RWPE2 (cell line): ENCODE data around the gene FGF3.

Experiments used
- ATAC-seq: fragments of 200-7000 bp; cut with Tn5 transposase; 3 replicates; pipeline ENCODE4 v1.9.1; 2021; ENCODE audit warnings: low read depth
- DNase-seq: peaks from one replicate; pipeline ENCODE4 v3.0.0-alpha.2; 2020; ENCODE audit warnings: low spot score
- H3K27ac ChIP-seq: fragments of 450-650 bp; 2 replicates; pipeline ENCODE4 v1.5.1; 2017; ENCODE audit warnings: mild to moderate bottlenecking; ENCODE audit not compliant: poor library complexity, severe bottlenecking
- H3K27me3 ChIP-seq: fragments of 250-450 bp; sonication (Bioruptor Pico); 2 replicates; pipeline ENCODE4 v1.5.1; 2021; ENCODE audit warnings: mild to moderate bottlenecking, moderate library complexity; ENCODE audit not compliant: insufficient read depth, poor library complexity, severe bottlenecking
- H3K36me3 ChIP-seq: fragments of 250-450 bp; sonication (Bioruptor Pico); 2 replicates; pipeline ENCODE4 v1.5.1; 2020; ENCODE audit warnings: low read depth, mild to moderate bottlenecking, moderate library complexity
- H3K4me1 ChIP-seq: fragments of 250-450 bp; sonication (Bioruptor Pico); 2 replicates; pipeline ENCODE4 v1.5.1; 2021; ENCODE audit warnings: mild to moderate bottlenecking, moderate library complexity; ENCODE audit not compliant: insufficient read depth, poor library complexity, severe bottlenecking
- H3K4me3 ChIP-seq: fragments of 250-450 bp; sonication (Bioruptor Pico); 2 replicates; pipeline ENCODE4 v1.5.1; 2021; ENCODE audit warnings: mild to moderate bottlenecking, moderate library complexity; ENCODE audit not compliant: severe bottlenecking
- H3K9me3 ChIP-seq: fragments of 250-450 bp; sonication (Bioruptor Pico); 2 replicates; pipeline ENCODE4 v1.5.1; 2021; ENCODE audit warnings: mild to moderate bottlenecking, moderate library complexity; ENCODE audit not compliant: severe bottlenecking
- TF ChIP-seq, protein P1 (sequence below): fragments of 450-650 bp; IDR thresholded peaks from one replicate; pipeline ENCODE4 v1.5.1; 2017; ENCODE audit warnings: mild to moderate bottlenecking, moderate library complexity; ENCODE audit not compliant: poor library complexity, severe bottlenecking

The FGF3 gene

DNA sequence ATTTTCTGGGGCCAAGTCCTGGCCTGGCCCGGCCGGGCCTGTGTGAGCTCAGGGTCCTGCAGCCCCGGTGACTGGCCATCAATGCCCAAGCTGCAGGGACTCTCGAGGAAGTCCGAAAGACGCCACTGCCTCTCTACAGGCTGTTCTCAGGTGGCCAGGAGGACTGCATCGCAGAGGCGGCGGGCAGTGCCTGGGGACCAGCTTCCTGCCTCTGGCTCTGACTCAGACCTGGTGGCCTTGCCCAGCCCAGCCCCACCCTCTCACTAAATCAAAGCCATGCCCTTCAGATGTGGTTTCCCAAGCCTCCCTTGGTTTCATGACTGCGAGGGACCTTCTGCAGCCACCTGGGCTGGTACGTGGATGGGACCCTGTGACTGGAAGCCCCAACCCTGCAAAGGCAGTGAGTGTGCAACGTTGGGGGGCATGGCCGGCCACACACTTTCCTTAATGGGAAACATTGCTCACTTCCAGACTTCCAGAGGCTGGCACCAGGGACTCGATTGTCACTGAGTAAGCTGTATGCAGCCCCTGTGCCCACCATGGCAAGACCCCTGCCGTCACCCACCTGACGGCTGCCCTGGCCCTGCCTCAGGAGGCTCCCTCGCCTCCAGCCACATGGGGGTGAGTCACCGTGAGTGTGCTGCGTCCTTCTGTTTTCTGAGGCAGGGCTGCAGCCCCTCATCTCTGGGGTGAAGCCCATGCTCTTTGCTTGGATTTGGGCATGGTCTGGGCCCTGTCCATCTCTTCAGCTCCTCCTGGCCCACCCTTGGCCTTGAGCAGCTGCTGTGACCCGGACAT lies 6.0 kb upstream of the FGF3 start:
- TF ChIP-seq, protein P1, sequence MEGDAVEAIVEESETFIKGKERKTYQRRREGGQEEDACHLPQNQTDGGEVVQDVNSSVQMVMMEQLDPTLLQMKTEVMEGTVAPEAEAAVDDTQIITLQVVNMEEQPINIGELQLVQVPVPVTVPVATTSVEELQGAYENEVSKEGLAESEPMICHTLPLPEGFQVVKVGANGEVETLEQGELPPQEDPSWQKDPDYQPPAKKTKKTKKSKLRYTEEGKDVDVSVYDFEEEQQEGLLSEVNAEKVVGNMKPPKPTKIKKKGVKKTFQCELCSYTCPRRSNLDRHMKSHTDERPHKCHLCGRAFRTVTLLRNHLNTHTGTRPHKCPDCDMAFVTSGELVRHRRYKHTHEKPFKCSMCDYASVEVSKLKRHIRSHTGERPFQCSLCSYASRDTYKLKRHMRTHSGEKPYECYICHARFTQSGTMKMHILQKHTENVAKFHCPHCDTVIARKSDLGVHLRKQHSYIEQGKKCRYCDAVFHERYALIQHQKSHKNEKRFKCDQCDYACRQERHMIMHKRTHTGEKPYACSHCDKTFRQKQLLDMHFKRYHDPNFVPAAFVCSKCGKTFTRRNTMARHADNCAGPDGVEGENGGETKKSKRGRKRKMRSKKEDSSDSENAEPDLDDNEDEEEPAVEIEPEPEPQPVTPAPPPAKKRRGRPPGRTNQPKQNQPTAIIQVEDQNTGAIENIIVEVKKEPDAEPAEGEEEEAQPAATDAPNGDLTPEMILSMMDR: no peak
- Histone ChIP-seq H3K4me1 (peaks cover 3% of the 10 kb centered on the region), H3K9me3 (no peaks in the 10 kb centered on the region), H3K4me3 (no peak overlapping the region), H3K27ac (no peak overlapping the region), H3K36me3 (no peaks in the 10 kb centered on the region), H3K27me3 (peaks cover 19% of the 10 kb centered on the region)
- ATAC-seq (peak; percentile 72), DNase-seq (no peak)

DNA sequence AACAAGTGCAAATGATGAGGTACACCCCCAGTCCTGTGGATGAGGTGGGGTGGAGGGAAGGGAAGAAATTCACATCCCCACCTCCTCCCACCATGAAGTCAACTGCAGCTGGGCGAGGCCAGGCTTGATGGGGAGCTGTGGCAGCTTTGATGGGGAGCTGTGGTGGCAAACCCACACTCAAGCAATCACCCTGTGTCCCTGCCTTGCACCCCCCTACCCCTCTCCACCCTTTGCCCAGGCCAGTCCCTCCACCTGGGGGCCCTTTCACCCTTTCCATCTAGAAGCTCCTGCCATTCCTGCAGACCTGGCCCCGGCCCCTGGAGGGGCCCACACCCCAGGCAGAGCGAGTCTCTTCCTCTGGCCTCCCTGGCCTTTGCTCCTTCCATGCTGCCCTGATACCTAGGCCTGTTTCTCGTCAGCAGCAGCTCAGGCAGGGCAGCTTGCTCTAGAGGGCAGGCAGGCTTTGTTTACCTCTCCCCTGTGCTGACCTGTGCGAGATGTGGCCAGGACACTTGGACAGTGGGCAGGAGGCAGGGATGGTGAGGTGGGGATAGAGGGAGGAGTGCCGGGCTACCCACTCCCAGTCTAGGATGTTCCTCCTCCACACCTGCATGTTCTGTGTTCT lies 4.5 kb upstream of the FGF3 start:
- no peak for DNase-seq

DNA sequence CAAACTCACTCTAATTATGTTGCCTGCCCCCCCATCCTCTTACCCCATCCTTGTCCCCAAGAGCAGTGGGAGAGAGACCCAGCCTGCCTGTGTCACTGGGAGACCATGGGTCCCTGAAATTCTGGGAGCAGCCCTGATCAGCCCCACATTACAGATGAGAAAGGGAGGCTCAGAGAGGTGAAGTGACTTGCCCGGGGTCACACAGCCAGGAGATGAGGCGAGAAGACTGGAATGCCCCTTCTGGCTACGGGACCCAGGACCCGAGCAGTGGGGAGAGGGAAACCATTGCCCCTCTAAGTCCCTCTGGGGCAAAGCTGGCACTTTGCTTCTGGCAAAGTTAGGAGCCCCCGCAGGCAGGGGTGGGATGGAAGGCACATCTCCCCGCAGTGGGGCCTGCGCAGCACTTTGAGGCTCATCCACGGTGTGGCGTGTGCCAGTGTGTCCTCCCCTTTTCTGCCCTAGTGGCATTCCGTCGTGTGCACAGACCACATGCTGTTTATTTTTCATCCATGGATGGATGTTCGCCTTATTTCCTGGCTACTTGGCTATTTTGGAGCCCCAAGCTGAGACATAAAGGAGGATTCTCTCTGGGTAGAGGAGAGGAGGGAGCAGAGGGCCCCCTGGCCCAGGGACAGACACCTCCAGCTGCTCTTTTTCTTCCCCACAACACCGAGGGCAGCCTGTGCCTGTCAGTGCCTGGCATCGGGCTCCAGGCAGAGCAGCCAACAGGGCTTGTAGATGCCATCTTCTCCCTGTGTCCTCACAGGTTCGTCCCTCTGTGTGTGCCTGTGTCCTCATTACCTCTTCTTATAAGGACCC lies 3.7 kb upstream of the FGF3 start:
- peaks cover 3% of the 10 kb centered on the region for H3K4me1 ChIP-seq
- TF ChIP-seq, protein P1: no peak
- H3K36me3 ChIP-seq: no peaks in the 10 kb centered on the region
- H3K4me3 ChIP-seq: no peak overlapping the region
- no peaks in the 10 kb centered on the region for H3K9me3 ChIP-seq
- ATAC-seq (no peak), DNase-seq (no peak)
- H3K27me3 ChIP-seq: peaks cover 39% of the 10 kb centered on the region
- H3K27ac ChIP-seq: no peak overlapping the region

More for the DNA sequence above, 4.5 kb upstream of the FGF3 start:
- TF ChIP-seq, protein P1: no peak
- Histone ChIP-seq H3K4me1 (peaks cover 3% of the 10 kb centered on the region), H3K4me3 (no peak overlapping the region), H3K36me3 (no peaks in the 10 kb centered on the region), H3K27me3 (peaks cover 31% of the 10 kb centered on the region), H3K27ac (no peak overlapping the region), H3K9me3 (no peaks in the 10 kb centered on the region)
- ATAC-seq: no peak

DNA sequence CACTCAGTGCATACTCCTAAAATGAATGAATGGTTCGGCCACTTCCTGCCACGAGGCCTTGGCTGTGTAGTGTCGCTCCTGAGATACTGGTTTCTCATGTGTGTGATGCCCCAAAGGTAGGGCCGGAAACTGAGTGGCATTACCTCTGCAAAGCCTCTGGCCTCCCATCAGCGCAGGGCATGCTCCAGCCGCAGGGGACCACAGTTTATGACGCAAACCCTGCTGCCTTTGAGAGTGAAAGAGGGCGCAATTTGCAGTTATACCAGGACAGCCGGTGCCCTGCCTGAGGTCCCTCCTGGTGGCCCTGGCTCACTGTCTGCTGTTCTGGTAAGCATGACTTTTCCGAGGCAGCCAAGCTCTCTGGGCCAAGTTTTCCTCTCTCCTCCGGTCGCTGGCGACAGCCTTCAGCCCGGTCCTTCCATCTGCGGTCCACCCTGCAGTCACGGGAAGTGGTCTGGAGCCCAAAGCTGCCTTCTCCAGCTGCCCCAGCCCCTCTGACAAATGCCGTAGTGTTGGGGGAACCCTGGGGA lies 2.4 kb upstream of the FGF3 start:
- H3K9me3 ChIP-seq: no peaks in the 10 kb centered on the region
- no peaks in the 10 kb centered on the region for H3K36me3 ChIP-seq
- ATAC-seq: no peak
- H3K4me3 ChIP-seq: no peak overlapping the region
- DNase-seq: no peak
- H3K27ac ChIP-seq: no peak overlapping the region
- TF ChIP-seq, protein P1: no peak
- peaks cover 3% of the 10 kb centered on the region for H3K4me1 ChIP-seq
- peaks cover 52% of the 10 kb centered on the region for H3K27me3 ChIP-seq
